Nucleus accumbens (tissue), 56 donors: ENCODE data around the gene MACROD2.

Source experiments
- DNase-seq, 56 donors: peaks; one replicate each; lab custom pipeline; 2025; lab: John Stamatoyannopoulos, UW

Gene MACROD2

DNA sequence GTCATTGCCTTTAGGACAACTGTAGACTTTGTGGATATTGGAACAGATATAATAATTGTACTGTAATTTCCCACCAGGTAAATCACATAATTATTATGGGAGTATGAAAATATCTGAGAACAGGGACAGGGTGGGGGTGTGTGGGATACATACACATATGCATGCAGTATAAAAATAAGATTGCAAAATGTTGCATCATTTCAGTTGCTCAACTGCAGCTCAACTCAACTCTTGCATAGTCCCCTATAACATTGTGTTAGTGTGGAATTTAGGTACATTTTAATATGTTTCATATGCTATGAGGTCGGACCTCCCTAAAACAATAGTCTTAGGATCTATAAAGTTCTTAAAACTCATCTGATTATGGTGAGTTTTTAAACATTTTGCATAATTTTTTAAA, 617.1 kb downstream of the MACROD2 start:
- no peak for DNase-seq

DNA sequence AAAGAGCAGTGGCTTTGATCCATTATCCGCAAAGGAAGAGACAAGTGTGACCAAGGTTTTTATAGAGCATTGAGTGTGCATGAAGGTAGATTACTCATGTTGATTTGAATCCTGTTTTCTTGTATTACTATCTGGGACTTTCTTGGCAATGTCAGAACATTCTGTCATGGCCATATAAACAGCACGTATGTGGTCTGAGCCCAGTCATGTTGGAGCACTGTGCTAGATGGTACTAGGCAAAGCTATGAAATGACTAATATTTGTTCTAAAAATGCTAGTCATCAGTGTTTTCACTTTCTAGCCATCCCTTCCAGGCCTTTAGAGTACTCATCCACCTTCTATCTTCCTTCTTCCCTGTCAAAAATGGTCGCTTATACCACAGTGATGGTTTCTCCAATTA, 620.7 kb downstream of the MACROD2 start:
- no peak for DNase-seq

GRCh38 chr20:14617123-14617522, 621.8 kb downstream of the MACROD2 start:
- no peak for DNase-seq

DNA sequence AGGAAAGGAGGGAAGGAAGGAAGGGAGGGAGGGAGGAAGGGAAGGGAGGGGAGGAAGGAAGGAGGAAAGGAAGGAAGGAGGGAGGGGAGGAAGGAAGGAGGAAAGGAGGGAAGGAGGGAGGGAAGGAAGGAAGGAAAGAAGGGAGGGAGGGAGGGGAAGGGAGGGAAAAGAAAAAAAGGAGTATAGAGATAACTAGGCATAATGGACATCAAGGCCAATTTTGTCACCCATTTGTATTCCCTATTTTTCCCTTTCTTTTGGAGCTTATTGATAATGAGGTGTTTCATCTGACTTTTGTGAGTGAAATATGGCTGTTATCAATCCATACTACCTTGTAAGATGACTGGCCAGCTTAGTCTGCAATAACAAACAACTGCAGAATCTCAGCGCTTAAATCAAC, 624.1 kb downstream of the MACROD2 start:
- no peak for DNase-seq

GRCh38 chr20:14622796-14623195, 627.5 kb downstream of the MACROD2 start:
- no peak for DNase-seq

- DNase-seq = no peak
Measured at GRCh38 chr20:14631011-14631410, 635.7 kb downstream of the MACROD2 start.

DNA sequence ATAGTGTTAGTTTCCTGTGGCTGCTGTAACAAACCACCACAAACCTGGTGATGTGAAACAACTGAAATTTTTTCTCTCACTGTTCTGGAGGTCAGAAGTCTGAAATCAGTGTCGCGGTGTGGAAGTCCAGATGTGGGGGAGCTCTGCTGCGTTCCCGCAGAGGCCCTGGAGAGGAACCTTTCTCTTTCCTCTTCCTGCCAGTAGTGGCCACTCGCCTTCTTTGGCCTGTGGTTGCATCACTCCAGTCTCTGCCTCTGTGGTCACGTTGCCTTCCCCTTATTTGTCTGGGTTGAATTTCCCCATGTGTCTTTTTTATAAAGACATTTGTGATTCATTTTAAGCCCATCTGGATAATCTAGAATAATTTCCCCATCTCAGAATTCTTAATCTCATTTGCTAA, 637.6 kb downstream of the MACROD2 start:
- DNase-seq = no peak

GRCh38 chr20:14633507-14633906, 638.2 kb downstream of the MACROD2 start:
- DNase-seq = no peak

GRCh38 chr20:14634665-14635064, 639.3 kb downstream of the MACROD2 start:
- no peak for DNase-seq

GRCh38 chr20:14637441-14637840, 642.1 kb downstream of the MACROD2 start:
- no peak for DNase-seq

- no peak for DNase-seq
Measured at GRCh38 chr20:14643146-14643545, 647.8 kb downstream of the MACROD2 start.

DNA sequence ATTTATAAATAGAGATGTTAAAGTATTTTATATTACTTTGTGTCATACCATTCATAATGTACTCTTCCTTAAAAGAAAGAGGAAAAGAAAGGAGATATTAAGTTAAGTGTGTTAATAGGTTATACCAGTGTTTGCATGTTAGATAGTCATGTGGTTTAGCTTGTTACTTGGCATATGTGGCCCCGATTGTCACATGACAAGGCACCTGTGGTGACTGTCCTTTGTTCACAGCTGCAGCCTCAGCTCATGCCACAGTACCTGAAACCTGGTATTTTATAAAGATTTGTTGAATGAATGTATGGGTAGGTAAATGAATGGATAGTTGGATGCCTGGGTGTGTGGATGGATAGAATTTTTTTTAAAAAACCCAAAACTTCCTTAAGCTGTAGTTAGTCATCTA, 648.2 kb downstream of the MACROD2 start:
- no peak for DNase-seq

GRCh38 chr20:14644306-14645097, 649.2 kb downstream of the MACROD2 start:
- no peak for DNase-seq

DNA sequence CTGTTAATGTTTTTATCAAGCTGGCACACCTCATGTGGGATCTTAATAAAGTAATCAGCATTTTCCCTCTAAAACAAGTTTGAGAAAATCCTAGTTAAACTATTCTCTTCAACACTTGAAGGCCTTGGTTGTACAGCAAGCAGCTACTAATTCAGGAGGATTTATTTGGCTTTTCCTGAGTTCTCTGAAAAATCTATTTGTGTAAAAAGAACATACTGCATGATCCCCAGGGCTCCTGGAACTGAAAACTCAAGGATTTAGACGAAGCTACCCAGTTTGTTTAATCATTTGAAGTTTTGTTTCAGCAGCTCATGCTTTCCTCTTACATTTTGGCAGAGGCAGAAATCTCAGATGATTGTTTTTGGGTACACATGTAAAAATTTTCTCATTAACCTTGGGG, 651.7 kb downstream of the MACROD2 start:
- no peak for DNase-seq

DNA sequence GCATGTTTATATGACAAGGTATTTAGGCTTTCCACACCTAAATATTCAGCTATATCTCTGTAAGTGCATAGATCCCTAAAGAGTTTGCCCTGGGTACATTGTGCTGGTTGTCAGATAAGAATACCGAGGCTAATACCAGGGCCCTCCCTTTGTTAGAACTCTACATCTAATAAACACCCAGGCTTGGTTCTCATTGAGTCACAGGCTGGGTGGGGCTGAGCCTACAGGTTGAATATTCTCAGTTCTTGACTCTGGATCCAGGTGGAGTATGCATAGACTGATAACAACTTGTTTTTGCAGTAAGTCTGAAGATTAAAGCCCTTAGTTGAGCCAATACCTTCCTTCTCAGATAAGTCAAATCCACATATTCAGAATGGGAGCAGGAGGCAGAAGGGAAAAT, 654.3 kb downstream of the MACROD2 start:
- DNase-seq = no peak

GRCh38 chr20:14657266-14658005, 662.1 kb downstream of the MACROD2 start:
- DNase-seq = no peak

DNA sequence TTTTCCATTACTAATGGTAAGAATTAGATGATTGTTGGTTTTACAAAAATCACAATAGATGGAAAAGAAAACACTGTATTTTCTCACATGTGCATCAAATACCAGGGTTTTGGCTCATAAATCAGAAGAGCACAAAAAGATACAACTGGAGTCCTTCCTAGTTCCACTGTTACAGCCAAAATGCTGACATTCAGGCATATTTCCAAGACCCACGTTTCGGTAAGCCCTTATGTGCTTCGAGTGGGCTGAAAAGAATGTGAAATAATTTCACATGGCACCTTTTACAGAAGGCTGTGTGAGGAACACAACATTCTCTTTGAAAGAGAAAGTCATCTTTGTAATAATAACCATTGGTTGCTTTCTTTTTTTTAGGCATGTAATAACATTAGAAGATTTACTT, 668.8 kb downstream of the MACROD2 start:
- DNase-seq = no peak

- no peak for DNase-seq
Measured at GRCh38 chr20:14666696-14667095, 671.4 kb downstream of the MACROD2 start.

- DNase-seq = no peak
Measured at GRCh38 chr20:14667226-14667625, 671.9 kb downstream of the MACROD2 start.

- DNase-seq = no peak
Measured at GRCh38 chr20:14672066-14672465, 676.8 kb downstream of the MACROD2 start.

DNA sequence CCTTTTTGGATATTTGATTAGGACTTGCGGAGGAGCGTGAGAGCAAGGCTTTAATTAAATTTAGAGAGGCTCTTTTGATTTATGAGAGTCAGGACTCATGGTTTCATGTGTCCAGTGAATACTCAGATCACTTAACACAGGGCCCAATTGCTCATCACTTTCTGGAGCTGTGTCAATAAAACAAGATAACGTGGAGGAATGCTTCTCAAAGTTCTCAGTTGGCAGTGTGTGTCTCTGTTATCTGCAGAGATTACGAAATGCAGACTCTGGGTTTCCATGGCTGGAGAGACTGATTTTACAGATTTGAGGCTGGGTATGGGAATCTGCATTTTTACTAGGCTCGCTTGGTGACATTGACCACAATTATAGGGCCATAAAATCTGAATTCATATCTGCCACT, 677.8 kb downstream of the MACROD2 start:
- no peak for DNase-seq

DNA sequence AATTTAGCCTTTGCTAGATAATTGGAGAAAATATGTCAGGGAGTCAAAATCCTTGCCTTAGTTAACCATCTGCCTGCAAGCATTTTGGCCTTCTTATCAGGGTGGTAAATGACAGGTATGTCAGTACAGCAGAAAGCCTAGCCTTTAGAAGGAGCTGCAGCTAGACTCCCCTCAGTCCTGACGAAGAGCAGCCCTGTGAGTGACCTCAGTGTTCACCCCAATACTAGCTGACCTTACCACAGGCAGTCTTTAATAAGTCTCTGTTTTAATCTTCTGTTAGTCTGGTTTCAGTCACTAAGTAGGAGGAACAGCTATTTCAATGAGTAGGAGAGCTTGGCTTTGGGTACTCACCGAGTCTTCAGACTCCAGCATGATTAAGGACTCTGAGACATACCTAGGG, 682.1 kb downstream of the MACROD2 start:
- DNase-seq = no peak
